GM12878 (cell line): ENCODE results near the gene NBEA. TPM values are rescaled to one million over a fixed set of nuclear protein-coding genes. Genes with fewer than 3 reads are reported as not detected.

Experiments
- ATAC-seq: fragments of 200-7000 bp; cut with Tn5 transposase; 3 replicates; pipeline ENCODE4 v1.9.1; 2020; ENCODE audit warnings: mild to moderate bottlenecking, moderate library complexity
- BruUV-seq: library from RNA; stranded (reverse); fragments of 400-500 nt; replicated peaks from 2 replicates; lab custom pipeline; 2021; lab: Mats Ljungman, UMichigan
- CTCF ChIA-PET: fragments of 300-600 bp; sonication (Branson Sonifier 250); formaldehyde crosslinking; extraction: SDS; loops from one replicate; lab custom pipeline; 2021; ENCODE audit warnings: inconsistent platforms; lab: Yijun Ruan, JAX
- POLR2A ChIA-PET: fragments of 350-600 bp; formaldehyde crosslinking; extraction: SDS; loops from one replicate; lab custom pipeline; 2021; ENCODE audit warnings: inconsistent platforms; lab: Charles Lee
- RAD21 ChIA-PET: fragments of 300-600 bp; sonication (Branson Sonifier 250); formaldehyde crosslinking; loops from one replicate; lab custom pipeline; 2023; ENCODE audit warnings: antibody characterized with exemption; ENCODE audit not compliant: unreplicated experiment; lab: Charles Lee
- SMC1A ChIA-PET: fragments of 300-600 bp; sonication (Branson Sonifier 250); formaldehyde crosslinking; loops from one replicate; lab custom pipeline; 2023; ENCODE audit not compliant: unreplicated experiment, uncharacterized antibody; lab: Charles Lee
- DNase-seq: peaks from one replicate; pipeline ENCODE4 v3.0.0-alpha.2; 2011; ENCODE audit warnings: low read depth, low spot score
- FAIRE-seq: peaks from 3 replicates; lab custom pipeline; 2011; peaks lifted over from hg19 to GRCh38; lab: Jason Lieb, UNC
- H2AFZ ChIP-seq: 2 replicates; pipeline ENCODE4 v1.6.0; 2011; ENCODE audit warnings: low read depth, low read length, control low read depth; ENCODE audit not compliant: control insufficient read depth
- H3K27ac ChIP-seq: 2 replicates; pipeline ENCODE4 v1.5.1; 2011; ENCODE audit warnings: control low read depth; ENCODE audit not compliant: control insufficient read depth, insufficient read depth
- H3K27me3 ChIP-seq, 2 experiments: replicated peaks in 1 of 2; 2 replicates each; pipeline versions ENCODE4 v1.6.0 to v1.6.1; 2011; ENCODE audit warnings: low read length in 1 of 2; ENCODE audit not compliant: control insufficient read depth in 2 of 2, insufficient read depth in 2 of 2
- H3K36me3 ChIP-seq, 2 experiments: 2 replicates each; pipeline ENCODE4 v1.5.1; 2011; ENCODE audit warnings: low read length in 1 of 2; ENCODE audit not compliant: control insufficient read depth in 2 of 2, insufficient read depth in 2 of 2
- H3K4me1 ChIP-seq: 2 replicates; pipeline ENCODE4 v1.6.1; 2011; ENCODE audit warnings: mild to moderate bottlenecking, low read length, moderate library complexity, mixed read lengths; ENCODE audit not compliant: control insufficient read depth, insufficient read depth
- H3K4me2 ChIP-seq: 2 replicates; pipeline ENCODE4 v1.6.0; 2011; ENCODE audit warnings: control low read depth; ENCODE audit not compliant: control insufficient read depth, insufficient read depth
- H3K4me3 ChIP-seq: fragments of 200-600 bp; sonication (generic); 2 replicates; pipeline ENCODE4 v1.5.1; 2016
- H3K79me2 ChIP-seq: 2 replicates; pipeline ENCODE4 v1.6.0; 2011; ENCODE audit warnings: low read length; ENCODE audit not compliant: control insufficient read depth, insufficient read depth
- H3K9ac ChIP-seq: 2 replicates; pipeline ENCODE4 v1.8.0; 2011; ENCODE audit warnings: low read length, control low read depth, mixed read lengths; ENCODE audit not compliant: control insufficient read depth, insufficient read depth
- H3K9me3 ChIP-seq: replicated peaks from 3 replicates; pipeline ENCODE4 v1.5.1; 2011; ENCODE audit warnings: mild to moderate bottlenecking, low read length; ENCODE audit not compliant: control insufficient read depth, insufficient read depth
- H4K20me1 ChIP-seq: 2 replicates; pipeline ENCODE4 v1.6.0; 2011; ENCODE audit not compliant: control insufficient read depth, insufficient read depth
- ATF7 ChIP-seq: fragments of 450-650 bp; IDR thresholded peaks from 2 replicates; pipeline ENCODE4 v1.6.1; 2016; ENCODE audit warnings: low read depth, mild to moderate bottlenecking
- BMI1 ChIP-seq: fragments of 450-650 bp; IDR thresholded peaks from 2 replicates; pipeline ENCODE4 v1.6.1; 2016; ENCODE audit warnings: mild to moderate bottlenecking, moderate library complexity, borderline replicate concordance
- CTCF ChIP-seq, 3 experiments: IDR thresholded peaks in 2 of 3; conservative IDR thresholded peaks in 1 of 3; 2 replicates each; pipeline ENCODE4 v1.5.1; 2011; ENCODE audit warnings: low read depth in 3 of 3, low read length in 3 of 3, mild to moderate bottlenecking in 3 of 3, control low read depth in 2 of 3, moderate library complexity in 2 of 3, inconsistent platforms in 1 of 3, mixed read lengths in 1 of 3; ENCODE audit not compliant: control insufficient read depth in 2 of 3, insufficient read depth in 1 of 3; ENCODE audit errors: extremely low read depth in 1 of 3
- GABPA ChIP-seq: IDR thresholded peaks from 2 replicates; pipeline ENCODE4 v1.6.1; 2014; ENCODE audit warnings: antibody characterized with exemption, low read depth, mild to moderate bottlenecking, inconsistent platforms
- GATAD2B ChIP-seq: fragments of 450-650 bp; conservative IDR thresholded peaks from 2 replicates; pipeline ENCODE4 v1.6.1; 2017; ENCODE audit warnings: low read depth, mild to moderate bottlenecking, moderate library complexity
- MXI1 ChIP-seq: fragments of 150-350 bp; IDR thresholded peaks from 2 replicates; pipeline ENCODE4 v1.6.1; 2011; ENCODE audit warnings: low read depth, mild to moderate bottlenecking, inconsistent platforms, low read length, improper control_type of control experiment
- NFYA ChIP-seq: IDR thresholded peaks from 2 replicates; pipeline ENCODE4 v1.6.1; 2011; ENCODE audit warnings: low read depth, mild to moderate bottlenecking, low read length, improper control_type of control experiment, borderline replicate concordance
- POLR2AphosphoS2 ChIP-seq: IDR thresholded peaks from 2 replicates; pipeline ENCODE4 v1.6.1; 2011; ENCODE audit warnings: low read depth, mild to moderate bottlenecking, low read length, improper control_type of control experiment, moderate library complexity
- RUNX3 ChIP-seq: IDR thresholded peaks from 2 replicates; pipeline ENCODE4 v1.6.1; 2012; ENCODE audit warnings: low read length, inconsistent platforms
- SMAD1 ChIP-seq: fragments of 450-650 bp; IDR thresholded peaks from 2 replicates; pipeline ENCODE4 v1.6.1; 2018; ENCODE audit warnings: mild to moderate bottlenecking, low read depth; ENCODE audit not compliant: partially characterized antibody
- STAT3 ChIP-seq: IDR thresholded peaks from 2 replicates; pipeline ENCODE4 v1.6.1; 2011; ENCODE audit warnings: low read depth, low read length, improper control_type of control experiment
- SUZ12 ChIP-seq: fragments of 200-600 bp; sonication (generic); IDR thresholded peaks from one replicate; pipeline ENCODE4 v1.6.1; 2018; ENCODE audit warnings: antibody characterized with exemption, mild to moderate bottlenecking; ENCODE audit not compliant: unreplicated experiment
- TCF3 ChIP-seq: IDR thresholded peaks from 2 replicates; pipeline ENCODE4 v1.6.1; 2012; ENCODE audit warnings: low read depth, mild to moderate bottlenecking, low read length, borderline replicate concordance; ENCODE audit not compliant: insufficient read depth
- USF2 ChIP-seq: IDR thresholded peaks from 2 replicates; pipeline ENCODE4 v1.6.1; 2011; ENCODE audit warnings: low read depth, low read length, improper control_type of control experiment, borderline replicate concordance
- YBX1 ChIP-seq: fragments of 450-650 bp; IDR thresholded peaks from 2 replicates; pipeline ENCODE4 v1.6.1; 2016; ENCODE audit warnings: antibody characterized with exemption
- ZNF622 ChIP-seq: fragments of 450-650 bp; IDR thresholded peaks from 2 replicates; pipeline ENCODE4 v1.6.1; 2017; ENCODE audit warnings: mild to moderate bottlenecking, inconsistent platforms
- in situ Hi-C: fragments of 300-500 bp; cut with MboI; formaldehyde crosslinking; loops from 9 replicates; pipeline ENCODE4 v1.14.3; 2018; ENCODE audit warnings: mixed read lengths
- intact Hi-C: fragments of 100-400 bp; cut with micrococcal nuclease; formaldehyde crosslinking; loops from one replicate; pipeline ENCODE4 v1.14.2; 2022; ENCODE audit not compliant: unreplicated experiment
- polyA plus RNA-seq, 11 experiments: library from polyadenylated mRNA; depleted of rRNA in 4 of 11; unstranded in 6 of 11; stranded (reverse) in 5 of 11; fragments of >200 nt; fragmentation: Nextera tagmentation in 4 of 11; fragmentation: Illumina TruSeq in 1 of 11; extraction: Ambion mirVana in 4 of 11; extraction: Trizol in 1 of 11; gene quantifications; 1 replicate in 1 of 11; 2 replicates in 10 of 11; pipeline versions ENCODE4 v1.2.1 to v1.2.3, GENCODE V29; 2011 to 2016; ENCODE audit warnings: inconsistent platforms in 2 of 11, missing spikeins in 2 of 11, low read depth in 1 of 11
- total RNA-seq, 4 experiments: library from RNA; depleted of rRNA in 3 of 4; stranded (reverse); fragments of >200 nt in 3 of 4; fragmentation: Illumina TruSeq in 1 of 4; extraction: Trizol in 1 of 4; gene quantifications; 2 replicates each; pipeline versions ENCODE4 v1.2.1 to v1.2.3, GENCODE V29; 2013 to 2021
- TF ChIP-seq, protein P1 (sequence below): IDR thresholded peaks from 2 replicates; pipeline ENCODE4 v1.6.1; 2011; ENCODE audit warnings: borderline replicate concordance, low read depth, mild to moderate bottlenecking, moderate library complexity, low read length; ENCODE audit not compliant: insufficient read depth, poor library complexity, severe bottlenecking
- TF ChIP-seq, protein P2 (sequence below): fragments of 450-650 bp; IDR thresholded peaks from 2 replicates; pipeline ENCODE4 v1.6.1; 2016; ENCODE audit warnings: mild to moderate bottlenecking

The NBEA gene
- total and polyA plus RNA-seq, 10 of the 15 experiments (the other 5 are each of a cell fraction or from before 2014, with no cell fraction given) = 0.23 to 3.6 (median 0.55) TPM

DNA sequence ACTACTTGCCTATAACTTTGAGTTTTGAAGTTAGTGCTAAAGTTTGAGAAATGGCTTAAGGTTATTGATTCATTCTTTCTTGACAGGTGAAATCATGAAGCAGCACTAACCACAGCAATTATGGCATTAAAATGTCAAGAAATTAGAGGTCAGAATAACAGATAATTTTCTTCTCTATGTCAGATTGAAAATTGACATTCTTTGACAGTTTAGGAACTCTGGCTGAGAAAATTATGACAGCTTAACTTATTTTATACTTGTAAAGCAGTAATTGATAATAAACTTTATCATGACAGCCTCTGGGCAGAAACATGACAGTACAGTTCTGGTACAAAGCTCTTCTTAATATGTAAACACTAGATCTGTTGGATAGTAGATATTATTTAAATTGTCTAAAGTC lies 689.6 kb downstream of the NBEA start:
- CTCF ChIA-PET = interaction anchor here (0.9 to 5.9 kb wide), 11 partner anchors 9 to 187 kb away, joined by 3 to 37 read pairs (median 5); no protein-coding TSS in a partner anchor
- no TSS peak for BruUV-seq
- DNase-seq (no peak), ATAC-seq (no peak), FAIRE-seq (no peak)
- no peaks in the 10 kb centered on the region for H3K9me3 ChIP-seq
- H3K9ac ChIP-seq = no peak overlapping the region
- SMC1A ChIA-PET = interaction anchor here (0.6 to 3.3 kb wide), 6 partner anchors 10 to 187 kb away, joined by 3 to 34 read pairs (median 4); no protein-coding TSS in a partner anchor
- intact Hi-C loops (loop anchor here (2.0 kb wide), 1 partner anchor 89 kb away; no protein-coding TSS in a partner anchor), in situ Hi-C loops (no loop called here)
- no peaks in the 10 kb centered on the region for H3K27me3 ChIP-seq
- H3K36me3 ChIP-seq = no peaks in the 10 kb centered on the region
- RAD21 ChIA-PET = interaction anchor here (0.6 to 5.3 kb wide), 3 partner anchors 30 to 1515 kb away, joined by 3 to 25 read pairs (median 3); no protein-coding TSS in a partner anchor
- no peaks in the 10 kb centered on the region for H3K79me2 ChIP-seq
- H2AFZ ChIP-seq = no peak overlapping the region
- H3K4me2 ChIP-seq = no peak overlapping the region
- H3K4me1 ChIP-seq = no peaks in the 10 kb centered on the region
- POLR2A ChIA-PET = interaction anchor here (0.7 kb wide), 1 partner anchor 29 kb away, joined by 3 read pairs; no protein-coding TSS in a partner anchor
- no peak overlapping the region for H3K4me3 ChIP-seq
- H3K27ac ChIP-seq = no peak overlapping the region
- no peaks in the 10 kb centered on the region for H4K20me1 ChIP-seq
- TF ChIP-seq SUZ12 (no peak), RUNX3 (no peak), BMI1 (no peak), YBX1 (no peak), CTCF (IDR thresholded peaks at IDR 0.05 in 2 of 3, conservative IDR thresholded peaks at IDR 0.05 in 1 of 3; ENCODE audit: control insufficient read depth in 2 of 3, extremely low read depth in 1 of 3, insufficient read depth in 1 of 3, low read depth in 3 of 3, low read length in 3 of 3) (no peak), STAT3 (no peak), GABPA (no peak), USF2 (no peak), ZNF622 (no peak), MXI1 (no peak), SMAD1 (no peak), GATAD2B (no peak), NFYA (no peak), POLR2AphosphoS2 (no peak), TCF3 (no peak), ATF7 (no peak)
- TF ChIP-seq, protein P1, sequence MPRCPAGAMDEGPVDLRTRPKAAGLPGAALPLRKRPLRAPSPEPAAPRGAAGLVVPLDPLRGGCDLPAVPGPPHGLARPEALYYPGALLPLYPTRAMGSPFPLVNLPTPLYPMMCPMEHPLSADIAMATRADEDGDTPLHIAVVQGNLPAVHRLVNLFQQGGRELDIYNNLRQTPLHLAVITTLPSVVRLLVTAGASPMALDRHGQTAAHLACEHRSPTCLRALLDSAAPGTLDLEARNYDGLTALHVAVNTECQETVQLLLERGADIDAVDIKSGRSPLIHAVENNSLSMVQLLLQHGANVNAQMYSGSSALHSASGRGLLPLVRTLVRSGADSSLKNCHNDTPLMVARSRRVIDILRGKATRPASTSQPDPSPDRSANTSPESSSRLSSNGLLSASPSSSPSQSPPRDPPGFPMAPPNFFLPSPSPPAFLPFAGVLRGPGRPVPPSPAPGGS = no peak
- TF ChIP-seq, protein P2, sequence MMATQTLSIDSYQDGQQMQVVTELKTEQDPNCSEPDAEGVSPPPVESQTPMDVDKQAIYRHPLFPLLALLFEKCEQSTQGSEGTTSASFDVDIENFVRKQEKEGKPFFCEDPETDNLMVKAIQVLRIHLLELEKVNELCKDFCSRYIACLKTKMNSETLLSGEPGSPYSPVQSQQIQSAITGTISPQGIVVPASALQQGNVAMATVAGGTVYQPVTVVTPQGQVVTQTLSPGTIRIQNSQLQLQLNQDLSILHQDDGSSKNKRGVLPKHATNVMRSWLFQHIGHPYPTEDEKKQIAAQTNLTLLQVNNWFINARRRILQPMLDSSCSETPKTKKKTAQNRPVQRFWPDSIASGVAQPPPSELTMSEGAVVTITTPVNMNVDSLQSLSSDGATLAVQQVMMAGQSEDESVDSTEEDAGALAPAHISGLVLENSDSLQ = no peak
